Brain pericyte (primary cell): ENCODE data around the gene MAPK8IP3.
"Not testable (repeated sequence)": the region's sequence is repeated elsewhere in the genome, so short reads cannot be mapped to it uniquely, and the experiment has no call there.

ENCODE experiments used
- DNase-seq: peaks from one replicate; pipeline ENCODE4 v3.0.0-alpha.2; 2012; ENCODE audit warnings: low read depth, low spot score

The MAPK8IP3 gene

GRCh38 chr16:1678500-1679098 lies 27.4 kb upstream of the MAPK8IP3 start:
- no peak for DNase-seq

- no peak for DNase-seq
These were observed 25.6 kb upstream of the MAPK8IP3 start for GRCh38 chr16:1680361-1680760.

GRCh38 chr16:1681032-1681431 lies 25.0 kb upstream of the MAPK8IP3 start:
- no peak for DNase-seq

GRCh38 chr16:1687427-1688316 lies 18.3 kb upstream of the MAPK8IP3 start:
- no peak for DNase-seq

GRCh38 chr16:1688807-1689560 lies 17.0 kb upstream of the MAPK8IP3 start:
- DNase-seq = no peak

- DNase-seq = no peak
These were observed 16.1 kb upstream of the MAPK8IP3 start for GRCh38 chr16:1689853-1690252.

GRCh38 chr16:1690810-1691209 lies 15.2 kb upstream of the MAPK8IP3 start:
- no peak for DNase-seq

DNA sequence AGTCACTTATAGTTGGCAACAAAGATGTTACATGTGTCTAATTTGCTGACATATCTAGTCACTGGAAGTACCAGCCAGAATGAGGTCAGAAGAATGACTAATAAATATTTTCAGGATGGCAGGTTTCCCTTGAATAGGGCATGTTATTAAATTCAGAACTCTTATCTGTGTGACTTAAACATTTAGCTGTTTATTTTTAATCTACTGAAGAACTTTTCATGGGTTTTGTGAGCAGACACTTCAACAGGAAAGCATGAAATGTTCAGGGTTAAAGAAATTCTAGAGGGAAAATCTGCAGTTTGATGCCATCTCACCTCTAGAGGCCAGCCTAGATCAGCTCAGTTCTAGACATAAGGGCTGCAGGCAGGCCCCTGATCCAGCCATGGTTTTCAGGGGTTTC lies 14.7 kb upstream of the MAPK8IP3 start:
- DNase-seq = no peak

DNA sequence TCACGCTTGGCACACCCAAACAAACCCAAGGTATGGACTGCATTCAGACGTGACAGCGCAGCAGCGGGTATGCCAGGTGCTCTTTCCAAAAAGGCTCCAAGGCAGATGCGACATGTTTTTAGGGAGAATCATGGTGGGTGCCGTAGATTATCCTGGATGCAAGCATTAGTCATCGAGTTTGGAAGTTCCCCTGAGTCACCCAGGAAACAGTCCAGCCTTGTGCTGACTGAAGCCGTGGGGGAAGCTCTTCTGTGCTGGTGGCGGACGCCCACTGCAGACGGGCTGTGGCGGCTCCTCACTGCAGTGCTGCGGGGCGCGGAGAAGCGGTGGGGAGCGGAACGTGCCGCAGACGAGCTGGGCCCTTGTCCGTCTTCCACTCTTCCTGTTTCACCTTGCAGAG lies 14.0 kb upstream of the MAPK8IP3 start:
- DNase-seq = no peak

DNA sequence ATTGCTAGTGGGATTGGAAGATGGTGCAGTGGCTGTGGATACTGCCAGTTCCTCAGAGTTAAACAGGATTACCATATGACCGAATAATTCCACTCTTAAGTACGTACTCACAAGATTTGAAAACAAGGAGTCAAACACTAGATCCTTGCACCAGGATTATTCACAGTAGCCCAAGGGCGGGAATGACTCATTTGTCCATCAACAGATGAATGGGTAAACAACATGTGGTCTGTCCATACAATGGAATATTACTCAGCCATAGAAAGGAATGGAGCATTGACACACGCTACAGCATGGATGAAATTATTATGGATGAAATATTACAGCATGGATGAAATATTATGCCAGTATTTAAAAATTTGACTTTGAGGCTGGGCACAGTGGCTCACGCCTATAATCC lies 9.1 kb upstream of the MAPK8IP3 start:
- DNase-seq = no peak

DNA sequence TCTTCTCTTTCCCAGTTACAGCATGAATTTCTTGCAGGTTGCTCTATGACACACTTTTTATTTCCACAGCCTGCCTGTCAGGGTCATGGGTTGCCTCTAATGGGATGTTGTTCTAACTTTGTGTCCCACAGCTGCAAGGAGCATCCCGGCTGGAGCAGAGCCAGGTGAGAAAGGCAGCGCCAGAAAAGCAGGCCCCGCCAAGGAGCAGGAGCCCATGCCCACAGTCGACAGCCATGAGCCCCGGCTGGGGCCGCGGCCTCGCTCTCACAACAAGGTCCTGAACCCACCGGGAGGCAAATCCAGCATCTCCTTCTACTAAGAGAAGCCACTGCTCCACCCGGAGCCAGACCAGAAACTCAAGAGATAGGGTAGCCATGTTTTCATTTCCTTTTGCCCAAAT lies 7.3 kb upstream of the MAPK8IP3 start:
- no peak for DNase-seq

GRCh38 chr16:1700246-1700645 lies 5.7 kb upstream of the MAPK8IP3 start:
- DNase-seq = no peak

DNA sequence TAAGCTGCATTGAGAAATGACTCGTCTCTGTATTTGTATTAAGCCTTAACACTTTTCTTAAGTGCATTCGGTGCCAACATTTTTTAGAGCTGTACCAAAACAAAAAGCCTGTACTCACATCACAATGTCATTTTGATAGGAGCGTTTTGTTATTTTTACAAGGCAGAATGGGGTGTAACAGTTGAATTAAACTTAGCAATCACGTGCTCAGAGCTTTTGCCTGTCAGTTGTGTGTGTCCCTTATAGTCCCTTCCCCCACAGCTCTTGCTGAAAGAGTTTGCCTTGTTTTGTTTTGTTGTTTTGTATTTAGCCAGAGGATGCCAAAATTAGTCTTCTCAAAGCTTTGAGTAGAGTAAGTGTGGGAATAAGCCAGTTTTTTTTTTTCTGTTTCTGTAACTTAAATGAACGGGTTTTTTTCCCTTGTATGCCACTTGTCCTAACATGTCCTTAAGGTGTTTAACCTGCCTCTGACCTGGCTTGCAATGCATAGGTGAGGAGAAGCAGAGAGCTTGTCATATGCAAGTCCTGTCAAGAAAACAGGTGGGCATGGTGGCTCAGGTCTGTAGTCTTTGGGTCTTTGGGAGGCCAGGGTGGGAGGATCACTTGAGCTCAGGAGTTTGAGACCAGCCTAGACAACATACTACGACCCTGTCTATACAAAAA lies 4.6 kb upstream of the MAPK8IP3 start:
- DNase-seq = no peak

GRCh38 chr16:1705324-1705687 lies 689 bp upstream of the MAPK8IP3 start:
- not testable (repeated sequence) for DNase-seq

- DNase-seq = no peak
These were observed 594 bp downstream of the MAPK8IP3 start for GRCh38 chr16:1706386-1707192.

GRCh38 chr16:1707193-1707790 lies 1.3 kb downstream of the MAPK8IP3 start:
- DNase-seq = no peak

DNA sequence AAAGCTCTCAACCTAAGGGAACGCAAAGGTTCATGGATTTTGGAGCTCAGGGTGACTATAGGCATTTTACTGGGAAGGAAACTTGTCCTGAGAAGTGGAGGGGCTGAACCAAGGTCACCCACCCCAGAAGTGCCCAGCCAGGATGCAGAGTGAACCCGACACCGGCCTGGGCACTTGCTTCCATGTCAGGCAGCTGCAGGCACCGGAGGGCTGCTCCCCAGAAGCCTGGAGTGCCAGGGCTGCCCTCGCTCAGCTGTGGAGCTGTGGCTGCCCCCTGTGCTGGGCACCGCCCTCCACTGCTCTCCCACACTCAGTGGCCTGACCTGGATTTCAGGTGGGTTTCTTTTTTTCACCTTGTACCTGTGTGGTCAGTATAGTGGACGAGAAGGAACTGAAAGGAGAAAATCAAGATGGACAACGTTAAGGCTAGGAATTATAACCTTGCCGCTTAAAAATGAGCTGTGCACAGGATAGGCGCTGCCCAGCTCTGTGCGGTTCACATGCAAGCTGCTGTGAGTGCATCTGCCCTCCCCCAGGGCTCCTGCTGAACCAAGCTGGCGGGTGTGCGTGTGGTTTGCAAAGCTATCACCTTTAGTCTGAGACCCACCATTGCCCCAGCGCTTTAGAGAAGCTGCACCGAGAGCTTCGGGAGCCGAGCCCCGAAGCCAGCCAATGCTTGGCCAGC lies 2.2 kb downstream of the MAPK8IP3 start:
- no peak for DNase-seq

DNA sequence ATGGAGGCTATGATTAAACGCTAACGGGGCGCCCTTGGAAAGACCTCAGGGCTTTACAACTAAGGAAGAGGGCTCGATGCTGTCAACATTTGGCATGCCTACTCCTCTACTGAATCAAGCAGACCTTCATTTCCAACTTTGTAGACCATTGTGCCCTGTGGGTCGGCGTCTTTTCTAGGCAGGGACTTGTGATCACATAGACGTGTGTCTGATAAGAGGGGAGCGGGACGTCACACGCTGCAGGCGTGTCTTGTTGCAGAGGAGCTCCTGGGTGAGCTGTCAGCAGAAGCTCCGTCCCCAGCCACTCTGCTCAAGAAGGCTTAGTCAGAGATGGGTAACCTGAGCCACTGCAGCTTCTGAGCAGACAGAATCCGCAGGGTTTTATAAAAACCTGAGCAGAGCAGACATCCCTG lies 2.8 kb downstream of the MAPK8IP3 start:
- no peak for DNase-seq

GRCh38 chr16:1709356-1709755 lies 3.4 kb downstream of the MAPK8IP3 start:
- DNase-seq = no peak

DNA sequence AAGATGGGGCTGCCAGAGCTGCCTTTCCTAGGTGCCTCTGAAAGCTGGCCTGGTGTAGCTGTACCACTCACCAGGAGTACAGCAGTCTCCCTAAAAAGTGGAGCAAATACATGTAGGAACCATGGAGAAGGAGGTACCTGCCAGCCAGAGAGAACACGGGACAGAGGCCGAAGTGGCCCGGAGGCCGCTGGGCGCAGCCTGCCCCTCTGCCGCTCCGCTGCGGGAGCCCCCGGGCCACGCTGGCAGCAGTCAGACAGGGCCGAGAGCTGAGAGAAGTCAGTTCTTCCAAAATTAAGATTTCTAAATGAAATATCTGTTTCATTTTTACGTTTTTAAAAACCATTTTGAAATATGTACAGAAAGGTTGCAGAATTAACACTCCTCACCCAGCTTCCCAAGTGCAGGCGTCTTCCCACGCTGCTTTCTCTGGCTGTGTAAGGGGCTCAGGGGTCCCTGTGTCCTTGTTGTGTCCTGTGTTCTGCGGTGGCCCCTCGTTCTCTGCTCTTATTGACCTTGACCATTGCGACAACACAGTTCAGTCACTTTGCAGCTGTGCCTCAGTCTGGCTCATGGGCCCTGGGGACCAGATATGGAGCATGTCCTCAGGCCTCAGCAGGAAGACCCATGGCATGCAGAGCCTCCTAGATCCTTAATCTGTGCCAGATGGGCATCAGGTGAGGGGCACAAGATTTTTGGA lies 5.0 kb downstream of the MAPK8IP3 start:
- DNase-seq = no peak
